Measurements from ENCODE around the gene CRYBA4. TPM values are rescaled to one million over a fixed set of nuclear protein-coding genes. Genes with fewer than 3 reads are reported as not detected.

CRYBA4 gene
- total and polyA plus RNA-seq, 7 donors, result not detected

DNA sequence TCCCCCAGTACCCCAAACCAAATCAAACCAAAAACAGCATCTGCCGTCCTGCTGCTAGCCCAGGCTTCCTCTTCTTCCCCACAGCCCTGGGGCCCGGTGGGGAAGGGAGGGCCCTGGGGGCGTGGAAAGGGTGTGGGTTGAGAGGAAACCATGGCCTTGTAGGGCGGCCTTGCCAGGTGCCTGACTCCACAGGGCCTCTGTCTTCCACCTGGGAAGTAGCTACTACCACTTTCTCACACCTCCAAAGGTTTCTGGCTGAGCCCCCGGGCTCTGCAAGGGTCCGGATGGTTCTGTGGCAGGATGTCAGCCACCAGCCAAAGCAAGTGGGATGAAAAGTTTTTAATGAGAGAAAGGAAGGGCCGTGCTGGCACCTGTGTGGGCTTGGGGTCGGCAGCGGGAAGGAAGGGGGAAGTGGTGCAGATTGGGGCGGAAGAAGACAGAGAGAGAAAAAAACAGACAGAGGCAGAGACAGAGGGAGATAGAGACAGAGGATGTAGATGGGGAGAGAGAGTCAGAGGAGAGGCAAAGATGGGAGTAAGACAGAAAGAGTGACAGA, 42.4 kb upstream of the CRYBA4 start:
- Histone ChIP-seq H3K4me1 (no peaks in the 10 kb centered on the region), H3K4me3 (no peak overlapping the region), H3K27me3 (no peaks in the 10 kb centered on the region), H3K9me3 (no peaks in the 10 kb centered on the region), H3K27ac (no peak overlapping the region), H3K36me3 (no peaks in the 10 kb centered on the region)
- TF ChIP-seq, protein P1, sequence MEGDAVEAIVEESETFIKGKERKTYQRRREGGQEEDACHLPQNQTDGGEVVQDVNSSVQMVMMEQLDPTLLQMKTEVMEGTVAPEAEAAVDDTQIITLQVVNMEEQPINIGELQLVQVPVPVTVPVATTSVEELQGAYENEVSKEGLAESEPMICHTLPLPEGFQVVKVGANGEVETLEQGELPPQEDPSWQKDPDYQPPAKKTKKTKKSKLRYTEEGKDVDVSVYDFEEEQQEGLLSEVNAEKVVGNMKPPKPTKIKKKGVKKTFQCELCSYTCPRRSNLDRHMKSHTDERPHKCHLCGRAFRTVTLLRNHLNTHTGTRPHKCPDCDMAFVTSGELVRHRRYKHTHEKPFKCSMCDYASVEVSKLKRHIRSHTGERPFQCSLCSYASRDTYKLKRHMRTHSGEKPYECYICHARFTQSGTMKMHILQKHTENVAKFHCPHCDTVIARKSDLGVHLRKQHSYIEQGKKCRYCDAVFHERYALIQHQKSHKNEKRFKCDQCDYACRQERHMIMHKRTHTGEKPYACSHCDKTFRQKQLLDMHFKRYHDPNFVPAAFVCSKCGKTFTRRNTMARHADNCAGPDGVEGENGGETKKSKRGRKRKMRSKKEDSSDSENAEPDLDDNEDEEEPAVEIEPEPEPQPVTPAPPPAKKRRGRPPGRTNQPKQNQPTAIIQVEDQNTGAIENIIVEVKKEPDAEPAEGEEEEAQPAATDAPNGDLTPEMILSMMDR (IDR thresholded peaks at IDR 0.05), result no peak
- TF ChIP-seq EP300 (IDR thresholded peaks at IDR 0.05) (no peak), POLR2AphosphoS5 (IDR thresholded peaks at IDR 0.05) (no peak), POLR2A (IDR thresholded peaks at IDR 0.05) (no peak)
- intact Hi-C loops (cut with DNase I), result no loop called here
- WGBS, 2 donors, result 32 to 69% methylated on average over 10 of the region's 10 CpGs
- no peak for DNase-seq

DNA sequence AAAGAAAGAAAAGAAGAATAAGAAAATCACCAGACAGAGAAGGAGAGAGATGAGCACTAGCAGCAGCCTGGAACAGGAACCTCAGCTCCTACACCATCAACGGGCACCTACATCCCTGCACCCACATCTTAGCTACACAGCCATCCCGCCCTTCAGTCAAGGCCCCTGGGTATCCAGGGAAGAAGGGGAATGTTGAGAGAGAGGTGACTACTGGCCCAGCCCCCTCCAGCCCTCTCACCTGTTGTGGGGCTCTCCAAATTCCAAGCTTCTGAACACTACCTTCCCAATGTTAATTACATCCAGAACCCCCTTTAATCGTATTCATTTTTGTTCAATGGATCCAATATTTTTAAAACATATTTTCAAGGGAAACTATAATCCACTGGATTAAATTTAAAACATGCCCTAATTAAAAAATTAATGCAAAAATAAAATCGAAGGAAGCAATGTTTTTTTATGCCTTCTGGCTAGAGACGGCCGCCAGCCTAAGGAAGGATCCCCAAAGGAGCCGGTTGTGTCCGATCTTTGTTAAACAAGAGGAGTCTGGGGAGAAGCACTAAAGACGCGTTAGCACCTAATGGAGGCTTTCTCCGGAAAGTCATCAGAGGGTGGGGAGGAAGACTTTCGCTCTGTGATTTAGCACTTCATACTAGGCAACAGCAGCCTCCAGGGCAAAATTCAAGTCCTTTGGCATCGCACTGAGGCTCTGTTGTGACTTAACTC, 41.4 kb upstream of the CRYBA4 start:
- intact Hi-C loops (cut with DNase I), result no loop called here
- Histone ChIP-seq H3K27ac (no peak overlapping the region), H3K27me3 (no peaks in the 10 kb centered on the region), H3K4me1 (peaks cover 0 to 4% (median 0%) of the 10 kb centered on the region in 4 donors), H3K36me3 (no peaks in the 10 kb centered on the region), H3K4me3 (no peak overlapping the region), H3K9me3 (no peaks in the 10 kb centered on the region)
- no peak for DNase-seq
- WGBS, 2 donors, result 89% methylated on average over 13 of the region's 13 CpGs
- no peak for TF ChIP-seq POLR2AphosphoS5 (IDR thresholded peaks at IDR 0.05)

DNA sequence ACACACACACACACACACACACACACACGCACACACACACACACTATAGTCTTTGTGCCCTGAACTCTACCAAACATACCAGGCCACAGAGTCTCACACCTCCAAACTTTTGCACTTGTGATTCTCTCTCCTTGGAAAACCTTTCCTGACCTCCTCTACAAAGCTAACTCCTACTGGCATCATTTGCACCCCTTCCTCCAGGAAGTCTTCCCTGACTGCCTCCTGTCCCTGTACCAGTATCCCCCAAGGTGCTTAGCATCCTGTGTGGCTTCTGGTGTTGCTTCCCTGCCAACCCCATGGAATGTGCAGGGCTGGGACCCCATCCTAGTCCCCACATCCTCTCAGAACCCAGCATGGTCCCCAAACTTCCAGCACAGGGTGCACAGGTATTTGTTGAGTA, 40.7 kb upstream of the CRYBA4 start:
- no peak for DNase-seq
- H3K27ac ChIP-seq, result no peak overlapping the region
- H3K36me3 ChIP-seq, result no peaks in the 10 kb centered on the region
- no peaks in the 10 kb centered on the region for H3K9me3 ChIP-seq
- H3K4me3 ChIP-seq, result no peak overlapping the region
- TF ChIP-seq, protein P1 (IDR thresholded peaks at IDR 0.05), result no peak
- TF ChIP-seq POLR2AphosphoS5 (IDR thresholded peaks at IDR 0.05) (no peak), EP300 (IDR thresholded peaks at IDR 0.05) (no peak), POLR2A (IDR thresholded peaks at IDR 0.05) (no peak)
- H3K27me3 ChIP-seq, result no peaks in the 10 kb centered on the region
- peaks cover 0 to 5% (median 0%) of the 10 kb centered on the region in 4 donors for H3K4me1 ChIP-seq
- intact Hi-C loops (cut with DNase I), result no loop called here
- 78 to 80% methylated on average over 1 of the region's 1 CpG for WGBS, 2 donors

DNA sequence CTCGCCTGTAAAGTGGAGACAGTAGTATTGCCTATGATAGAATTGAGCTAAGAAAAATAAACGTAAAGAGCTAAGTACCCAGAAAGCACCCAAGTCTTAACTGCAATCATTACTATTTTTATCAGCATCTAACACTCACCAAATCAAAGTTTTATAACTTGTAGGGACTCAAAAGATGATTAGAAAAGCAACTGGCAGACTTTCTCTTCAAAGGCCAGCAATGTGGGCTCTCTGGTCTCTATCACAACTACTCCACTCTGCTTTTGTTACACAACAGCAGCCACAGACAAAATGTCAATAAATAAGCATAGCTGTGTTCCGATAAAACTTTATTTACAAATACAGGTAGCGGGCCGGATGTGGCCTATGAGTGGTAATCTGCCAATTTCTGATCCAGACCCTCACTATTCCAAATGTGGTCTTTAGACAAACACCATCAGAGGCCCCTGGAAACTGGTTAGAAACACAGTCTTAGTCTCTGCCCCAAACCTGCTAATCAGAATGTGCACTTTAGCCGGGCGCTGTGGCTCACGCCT, 40.1 kb upstream of the CRYBA4 start:
- H3K4me3 ChIP-seq, result no peak overlapping the region
- DNase-seq, result no peak
- peaks cover 0 to 5% (median 0%) of the 10 kb centered on the region in 4 donors for H3K4me1 ChIP-seq
- 97% methylated on average over 8 of the region's 8 CpGs for WGBS, 2 donors
- no peak overlapping the region for H3K27ac ChIP-seq
- intact Hi-C loops (cut with DNase I), result no loop called here
- no peaks in the 10 kb centered on the region for H3K9me3 ChIP-seq
- no peaks in the 10 kb centered on the region for H3K36me3 ChIP-seq
- H3K27me3 ChIP-seq, result no peaks in the 10 kb centered on the region
- TF ChIP-seq EP300 (IDR thresholded peaks at IDR 0.05), result no peak
- TF ChIP-seq POLR2A (IDR thresholded peaks at IDR 0.05), result no peak
- no peak for TF ChIP-seq POLR2AphosphoS5 (IDR thresholded peaks at IDR 0.05)
- TF ChIP-seq, protein P1 (IDR thresholded peaks at IDR 0.05), result no peak

DNA sequence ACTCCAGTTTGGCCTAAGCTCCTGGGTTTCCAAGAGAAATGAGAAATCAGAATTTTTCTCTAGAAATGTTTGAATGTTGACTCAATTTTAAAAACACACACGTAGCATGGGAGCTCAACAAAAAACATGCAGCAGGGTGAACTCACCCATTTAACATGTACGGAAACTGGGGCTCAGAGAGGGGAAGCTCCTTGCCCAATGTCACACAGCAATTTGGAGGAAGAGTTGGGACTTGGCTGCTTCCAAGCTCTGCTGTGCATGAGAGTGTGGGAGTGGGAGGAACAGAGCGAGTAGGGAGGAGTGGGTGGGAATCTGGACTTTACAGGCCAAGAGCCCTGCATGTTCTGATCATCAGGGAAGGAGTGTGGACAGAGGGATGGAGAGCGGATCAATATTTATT, 37.8 kb upstream of the CRYBA4 start:
- TF ChIP-seq EP300 (IDR thresholded peaks at IDR 0.05), result no peak
- TF ChIP-seq, protein P1 (IDR thresholded peaks at IDR 0.05), result no peak
- no peak for TF ChIP-seq POLR2AphosphoS5 (IDR thresholded peaks at IDR 0.05)
- TF ChIP-seq POLR2A (IDR thresholded peaks at IDR 0.05), result no peak
- Histone ChIP-seq H3K4me3 (no peak overlapping the region), H3K27ac (no peak overlapping the region), H3K36me3 (no peaks in the 10 kb centered on the region), H3K27me3 (no peaks in the 10 kb centered on the region), H3K4me1 (peaks cover 0 to 7% (median 1%) of the 10 kb centered on the region in 4 donors), H3K9me3 (no peaks in the 10 kb centered on the region)
- DNase-seq, result no peak
- 81 to 83% methylated on average over 4 of the region's 4 CpGs for WGBS, 2 donors
- intact Hi-C loops (cut with DNase I), result no loop called here
